Measurements from ENCODE around the gene TTLL10.
"Not testable (repeated sequence)": the region's sequence is repeated elsewhere in the genome, so short reads cannot be mapped to it uniquely, and the experiment has no call there.

- not testable (repeated sequence) for TF ChIP-seq POLR2A, CTCF (IDR thresholded peaks at IDR 0.05)
Measured at GRCh38 chr1:1152431-1152830, 21.2 kb upstream of the TTLL10 start.

Measured in tibial nerve (tissue), 3 donors.